ENCODE data around the gene CDH4.

- no peak for TF ChIP-seq CTCF (optimal IDR thresholded peaks at IDR 0.05 in 1 of 3, IDR thresholded peaks at IDR 0.05 in 1 of 3, conservative IDR thresholded peaks at IDR 0.05 in 1 of 3; ENCODE audit: extremely low read depth in 1 of 3, insufficient read depth in 2 of 3, low read length in 3 of 3)
- no peak for TF ChIP-seq EZH2 (IDR thresholded peaks at IDR 0.05; ENCODE audit: low read length)
Measured at GRCh38 chr20:61828891-61829290, 576.8 kb downstream of the CDH4 start.

All from keratinocyte (primary cell).